HepG2 (cell line): Measurements from ENCODE around the gene SEPTIN2.

Source experiments
- CTCF ChIP-seq: sonication (generic); formaldehyde crosslinking; IDR thresholded peaks from 2 replicates; pipeline ENCODE4 v1.5.0; 2020; ENCODE audit warnings: mild to moderate bottlenecking, missing genetic modification reagents, moderate library complexity
- FOXP4 ChIP-seq: sonication (generic); formaldehyde crosslinking; IDR thresholded peaks from 2 replicates; pipeline ENCODE4 v1.4.0; 2020; ENCODE audit warnings: missing genetic modification reagents
- THAP7 ChIP-seq: sonication (generic); formaldehyde crosslinking; IDR thresholded peaks from 2 replicates; pipeline ENCODE4 v1.8.1; 2023; ENCODE audit warnings: mild to moderate bottlenecking, missing genetic modification reagents

- TF ChIP-seq CTCF (CRISPR knock-in tag) (no peak), THAP7 (CRISPR knock-in tag) (no peak), FOXP4 (no peak)
Measured at GRCh38 chr2:241366678-241367077, 51.0 kb downstream of the SEPTIN2 start.
